IMR-90 (cell line): Measurements from ENCODE around the gene CFL2. TPM values are rescaled to one million over a fixed set of nuclear protein-coding genes. Genes with fewer than 3 reads are reported as not detected.

Experiments
- ATAC-seq: fragments of 200-7000 bp; cut with Tn5 transposase; 2 replicates; pipeline ENCODE4 v1.9.1; 2020; ENCODE audit warnings: low read depth, mild to moderate bottlenecking, moderate library complexity
- BruUV-seq: library from RNA; stranded (reverse); fragments of 400-500 nt; replicated peaks from 2 replicates; lab custom pipeline; 2021; lab: Mats Ljungman, UMichigan
- CTCF ChIA-PET: fragments of 300-600 bp; formaldehyde crosslinking; extraction: SDS; loops from one replicate; lab custom pipeline; 2021; ENCODE audit warnings: antibody characterized with exemption; lab: Yijun Ruan, JAX
- POLR2A ChIA-PET: fragments of 300-600 bp; sonication (Branson Sonifier 250); formaldehyde crosslinking; loops from one replicate; lab custom pipeline; 2022; ENCODE audit warnings: antibody characterized with exemption; ENCODE audit not compliant: unreplicated experiment; lab: Charles Lee
- DNase-seq: peaks from one replicate; pipeline ENCODE4 v3.0.0; 2013
- H2AFZ ChIP-seq: replicated peaks from 2 replicates; pipeline ENCODE3; 2013; ENCODE audit warnings: low read length, mild to moderate bottlenecking; ENCODE audit not compliant: poor library complexity
- H2AK5ac ChIP-seq: 2 replicates; pipeline ENCODE4 v1.6.1; 2013; ENCODE audit warnings: low read depth, low read length, inconsistent platforms
- H2AK9ac ChIP-seq: replicated peaks from 2 replicates; pipeline ENCODE3; 2013; ENCODE audit warnings: mild to moderate bottlenecking, low read depth, low read length, moderate library complexity; ENCODE audit not compliant: poor library complexity
- H2BK120ac ChIP-seq: 2 replicates; pipeline ENCODE4 v1.6.1; 2013; ENCODE audit warnings: low read depth, low read length, inconsistent platforms
- H2BK15ac ChIP-seq: 3 replicates; pipeline ENCODE4 v1.6.1; 2013; ENCODE audit warnings: low read depth, low read length, inconsistent platforms
- H2BK20ac ChIP-seq: 2 replicates; pipeline ENCODE4 v1.6.1; 2013; ENCODE audit warnings: low read depth, mild to moderate bottlenecking, inconsistent platforms, low read length, moderate library complexity
- H2BK5ac ChIP-seq: 2 replicates; pipeline ENCODE4 v1.6.1; 2013; ENCODE audit warnings: mild to moderate bottlenecking, low read depth, low read length, inconsistent platforms; ENCODE audit not compliant: poor library complexity, severe bottlenecking
- H3K14ac ChIP-seq: replicated peaks from 2 replicates; pipeline ENCODE4 v1.6.1; 2013; ENCODE audit warnings: low read depth, low read length, inconsistent platforms
- H3K18ac ChIP-seq: 2 replicates; pipeline ENCODE4 v1.6.1; 2013; ENCODE audit warnings: low read depth, low read length, control low read depth
- H3K23ac ChIP-seq: 2 replicates; pipeline ENCODE4 v1.6.1; 2013; ENCODE audit warnings: low read depth, low read length, inconsistent platforms
- H3K27ac ChIP-seq: 2 replicates; pipeline ENCODE4 v1.5.1; 2013; ENCODE audit warnings: mild to moderate bottlenecking, control low read depth, low read length; ENCODE audit not compliant: insufficient read depth
- H3K27me3 ChIP-seq: 2 replicates; pipeline ENCODE4 v1.6.1; 2013; ENCODE audit warnings: low read length; ENCODE audit not compliant: control insufficient read depth, insufficient read depth
- H3K36me3 ChIP-seq: 2 replicates; pipeline ENCODE4 v1.6.1; 2013; ENCODE audit warnings: low read length, mixed read lengths; ENCODE audit not compliant: control insufficient read depth, insufficient read depth
- H3K4ac ChIP-seq: 2 replicates; pipeline ENCODE4 v1.6.1; 2013; ENCODE audit warnings: low read depth, low read length, inconsistent platforms
- H3K4me1 ChIP-seq: 2 replicates; pipeline ENCODE4 v1.6.1; 2013; ENCODE audit warnings: low read length, mixed read lengths; ENCODE audit not compliant: control insufficient read depth, insufficient read depth
- H3K4me2 ChIP-seq: 2 replicates; pipeline ENCODE4 v1.6.1; 2013; ENCODE audit warnings: low read depth, mild to moderate bottlenecking, control low read depth, low read length, moderate library complexity
- H3K4me3 ChIP-seq: 2 replicates; pipeline ENCODE4 v1.5.1; 2013; ENCODE audit warnings: low read depth, mild to moderate bottlenecking, control low read depth, low read length, moderate library complexity; ENCODE audit not compliant: insufficient read depth
- H3K56ac ChIP-seq: 2 replicates; pipeline ENCODE4 v1.6.1; 2013; ENCODE audit warnings: low read length, inconsistent platforms; ENCODE audit not compliant: insufficient read depth; ENCODE audit errors: extremely low read depth
- H3K79me1 ChIP-seq, 2 experiments: 2 replicates each; pipeline ENCODE4 v1.6.1; 2013; ENCODE audit warnings: low read length in 2 of 2, inconsistent platforms in 1 of 2, low read depth in 1 of 2
- H3K9ac ChIP-seq: 2 replicates; pipeline ENCODE4 v1.6.1; 2013; ENCODE audit warnings: low read depth, low read length, control low read depth
- H3K9me1 ChIP-seq: 2 replicates; pipeline ENCODE4 v1.6.1; 2013; ENCODE audit warnings: low read length, inconsistent platforms; ENCODE audit not compliant: insufficient read depth
- H3K9me3 ChIP-seq: 2 replicates; pipeline ENCODE4 v1.6.1; 2013; ENCODE audit warnings: low read length; ENCODE audit not compliant: control insufficient read depth, insufficient read depth
- H4K20me1 ChIP-seq: 2 replicates; pipeline ENCODE4 v1.6.1; 2013; ENCODE audit warnings: low read length, inconsistent platforms; ENCODE audit not compliant: insufficient read depth
- H4K5ac ChIP-seq: 2 replicates; pipeline ENCODE4 v1.6.1; 2013; ENCODE audit warnings: mild to moderate bottlenecking, low read depth, low read length, control low read depth
- H4K8ac ChIP-seq, 2 experiments: 2 replicates each; pipeline ENCODE4 v1.6.1; 2013; ENCODE audit warnings: low read depth in 2 of 2, low read length in 2 of 2, control low read depth in 1 of 2, inconsistent platforms in 1 of 2
- H4K91ac ChIP-seq: 2 replicates; pipeline ENCODE4 v1.6.1; 2013; ENCODE audit warnings: low read depth, low read length, inconsistent platforms; ENCODE audit not compliant: insufficient read depth
- NFE2L2 ChIP-seq: fragments of 150-350 bp; IDR thresholded peaks from 2 replicates; pipeline ENCODE4 v1.6.1; 2016; ENCODE audit warnings: low read depth, mild to moderate bottlenecking, low read length
- WGBS, 2 experiments: methylation state at CpG; one replicate each; pipeline versions ENCODE4 v1.1.5 to v1.1.7; 2013; ENCODE audit warnings: missing lambda C conversion rate in 2 of 2; ENCODE audit not compliant: insufficient read length in 1 of 2; ENCODE audit errors: extremely low coverage in 2 of 2; 5-methylcytosine and 5-hydroxymethylcytosine counted together
- dilution Hi-C: fragments of 300-500 bp; cut with HindIII; formaldehyde crosslinking; loops from one replicate; pipeline ENCODE4 v1.14.3; 2018; ENCODE audit warnings: low sequenced_read_pairs; ENCODE audit not compliant: unreplicated experiment
- in situ Hi-C: fragments of 300-500 bp; cut with MboI; formaldehyde crosslinking; loops from 3 replicates; pipeline ENCODE4 v1.14.3; 2019; ENCODE audit warnings: low sequenced_read_pairs, inconsistent platforms, mixed read lengths
- intact Hi-C: fragments of 100-400 bp; cut with micrococcal nuclease; formaldehyde crosslinking; loops from 2 replicates; pipeline ENCODE4 v1.10.0; 2022
- polyA plus RNA-seq, 3 experiments: library from polyadenylated mRNA; depleted of rRNA; stranded (reverse); fragments of >200 nt; gene quantifications; 2 replicates each; pipeline ENCODE4 v1.2.3, GENCODE V29; 2012; ENCODE audit warnings: low replicate concordance in 1 of 3
- total RNA-seq: library from RNA; depleted of rRNA; stranded (reverse); fragments of >200 nt; gene quantifications from 2 replicates; pipeline ENCODE4 v1.2.3, GENCODE V29; 2012

CFL2 gene
- total and polyA plus RNA-seq, 2 of the 4 experiments (the other 2 are of a cell fraction), result 106 to 151 TPM

GRCh38 chr14:34667007-34667406 is 47.4 kb downstream of the CFL2 start:
- peak overlapping the region; percentile 73; the same call in 1 of the 2 replicates for H2BK20ac ChIP-seq
- dilution Hi-C loops, result no loop called here
- POLR2A ChIA-PET, result no interaction called here

More at GRCh38 chr14:34667007-34667406, 47.4 kb downstream of the CFL2 start:
- Histone ChIP-seq H3K4me1 (peaks cover 3% of the 10 kb centered on the region; the same call in 1 of the 2 replicates), H4K91ac (0 out of 2 replicates have a peak overlapping the region, but pooled peaks have one; percentile 6), H3K27me3 (no peaks in the 10 kb centered on the region), H3K18ac (no peak overlapping the region), H2BK15ac (no peak overlapping the region), H4K5ac (no peak overlapping the region), H4K8ac (no peak overlapping the region; a peak in 1 of 4 replicates), H2BK120ac (peak overlapping the region; percentile 68), H2BK5ac (no peak overlapping the region), H2AFZ (no peak overlapping the region), H3K14ac (no peak overlapping the region), H3K36me3 (no peaks in the 10 kb centered on the region), H3K9me3 (no peaks in the 10 kb centered on the region), H3K56ac (no peak overlapping the region), H3K79me1 (0 out of 4 replicates have a peak, but pooled peaks cover 0 to 6% of the 10 kb centered on the region in 2 experiments), H3K9me1 (peaks cover 15% of the 10 kb centered on the region; the same call in 1 of the 2 replicates), H3K23ac (no peak overlapping the region), H2AK5ac (peak overlapping the region; percentile 90), H3K9ac (no peak overlapping the region), H3K4ac (peak overlapping the region; percentile 60), H3K4me2 (no peak overlapping the region), H4K20me1 (no peaks in the 10 kb centered on the region), H3K4me3 (no peak overlapping the region), H2AK9ac (no peak overlapping the region), H3K27ac (no peak overlapping the region)
- BruUV-seq, result no TSS peak
- ATAC-seq, result no peak
- CTCF ChIA-PET, result no interaction called here
- intact Hi-C loops, result no loop called here
- no peak for TF ChIP-seq NFE2L2
- WGBS, 2 experiments, result 100% methylated on average over 5 of the region's 7 CpGs; no CpG with 5 or more reads in 1 of the 2 experiments
- in situ Hi-C loops, result loop anchor here (25.0 kb wide), 1 partner anchor 745 kb away; the partner anchor contains the start of gene NFKBIA
- no peak for DNase-seq
